ENCODE results near the gene CNTN6. TPM values are rescaled to one million over a fixed set of nuclear protein-coding genes. Genes with fewer than 3 reads are reported as not detected.

Gene CNTN6
- total and polyA plus RNA-seq, 4 donors: 0.01 to 0.05 TPM; not detected in 2

DNA sequence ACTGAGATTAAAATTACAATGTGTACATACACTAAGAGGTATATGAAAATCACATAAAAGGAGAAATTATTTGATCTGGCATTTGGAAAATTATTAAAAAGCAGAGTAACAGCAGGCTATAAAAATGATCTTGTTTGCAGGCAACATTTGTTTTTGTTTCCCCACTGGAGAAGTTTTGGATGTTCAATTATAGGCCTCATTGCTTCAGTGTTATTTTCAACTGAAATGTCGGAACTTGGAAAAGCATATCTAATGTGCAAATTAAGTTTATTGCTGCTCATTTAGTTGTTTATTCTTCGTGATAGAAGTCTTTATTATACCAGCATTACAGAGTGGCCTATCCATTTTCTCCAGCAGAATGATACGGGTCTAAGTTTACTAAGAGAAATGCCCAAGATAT lies 263.3 kb downstream of the CNTN6 start:
- Histone ChIP-seq H3K27me3 (ENCODE audit: control insufficient read depth in 4 of 4, insufficient read depth in 4 of 4, low read length in 3 of 4) (peaks cover 0 to 5% (median 0%) of the 10 kb centered on the region in 4 donors), H3K9ac (ENCODE audit: low read depth in 1 of 2, low read length in 2 of 2) (no peak overlapping the region), H3K27ac (ENCODE audit: low read depth in 1 of 2, low read length in 2 of 2) (no peak overlapping the region), H3K36me3 (ENCODE audit: control insufficient read depth in 4 of 4, insufficient read depth in 3 of 4, low read depth in 1 of 4, low read length in 3 of 4) (no peaks in the 10 kb centered on the region), H3K4me1 (ENCODE audit: control insufficient read depth in 4 of 4, insufficient read depth in 4 of 4, low read length in 3 of 4) (no peaks in the 10 kb centered on the region), H3K4me3 (ENCODE audit: low read depth in 1 of 3, low read length in 3 of 3) (no peak overlapping the region), H3K9me3 (ENCODE audit: control insufficient read depth in 4 of 4, low read length in 3 of 4) (no peaks in the 10 kb centered on the region)
- DNase-seq (ENCODE audit: low spot score): no peak
- WGBS: 50% methylated on average over 3 of the region's 3 CpGs
- TF ChIP-seq, protein P1, sequence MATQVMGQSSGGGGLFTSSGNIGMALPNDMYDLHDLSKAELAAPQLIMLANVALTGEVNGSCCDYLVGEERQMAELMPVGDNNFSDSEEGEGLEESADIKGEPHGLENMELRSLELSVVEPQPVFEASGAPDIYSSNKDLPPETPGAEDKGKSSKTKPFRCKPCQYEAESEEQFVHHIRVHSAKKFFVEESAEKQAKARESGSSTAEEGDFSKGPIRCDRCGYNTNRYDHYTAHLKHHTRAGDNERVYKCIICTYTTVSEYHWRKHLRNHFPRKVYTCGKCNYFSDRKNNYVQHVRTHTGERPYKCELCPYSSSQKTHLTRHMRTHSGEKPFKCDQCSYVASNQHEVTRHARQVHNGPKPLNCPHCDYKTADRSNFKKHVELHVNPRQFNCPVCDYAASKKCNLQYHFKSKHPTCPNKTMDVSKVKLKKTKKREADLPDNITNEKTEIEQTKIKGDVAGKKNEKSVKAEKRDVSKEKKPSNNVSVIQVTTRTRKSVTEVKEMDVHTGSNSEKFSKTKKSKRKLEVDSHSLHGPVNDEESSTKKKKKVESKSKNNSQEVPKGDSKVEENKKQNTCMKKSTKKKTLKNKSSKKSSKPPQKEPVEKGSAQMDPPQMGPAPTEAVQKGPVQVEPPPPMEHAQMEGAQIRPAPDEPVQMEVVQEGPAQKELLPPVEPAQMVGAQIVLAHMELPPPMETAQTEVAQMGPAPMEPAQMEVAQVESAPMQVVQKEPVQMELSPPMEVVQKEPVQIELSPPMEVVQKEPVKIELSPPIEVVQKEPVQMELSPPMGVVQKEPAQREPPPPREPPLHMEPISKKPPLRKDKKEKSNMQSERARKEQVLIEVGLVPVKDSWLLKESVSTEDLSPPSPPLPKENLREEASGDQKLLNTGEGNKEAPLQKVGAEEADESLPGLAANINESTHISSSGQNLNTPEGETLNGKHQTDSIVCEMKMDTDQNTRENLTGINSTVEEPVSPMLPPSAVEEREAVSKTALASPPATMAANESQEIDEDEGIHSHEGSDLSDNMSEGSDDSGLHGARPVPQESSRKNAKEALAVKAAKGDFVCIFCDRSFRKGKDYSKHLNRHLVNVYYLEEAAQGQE (IDR thresholded peaks at IDR 0.05): no peak
- TF ChIP-seq YY1 (IDR thresholded peaks at IDR 0.05) (no peak), JUND (IDR thresholded peaks at IDR 0.05) (no peak), RAD21 (IDR thresholded peaks at IDR 0.05) (no peak), FOXA2 (IDR thresholded peaks at IDR 0.05) (no peak), EGR1 (IDR thresholded peaks at IDR 0.05; ENCODE audit: low read depth in 2 of 2) (no peak), GABPA (IDR thresholded peaks at IDR 0.05 in 1 of 2, conservative IDR thresholded peaks at IDR 0.05 in 1 of 2) (no peak), HNF4G (IDR thresholded peaks at IDR 0.05) (no peak), TAF1 (conservative IDR thresholded peaks at IDR 0.05) (no peak), MAX (IDR thresholded peaks at IDR 0.05) (no peak), SP1 (IDR thresholded peaks at IDR 0.05) (no peak), RXRA (IDR thresholded peaks at IDR 0.05) (no peak), ATF3 (IDR thresholded peaks at IDR 0.05) (no peak), HNF4A (conservative IDR thresholded peaks at IDR 0.05) (no peak)

DNA sequence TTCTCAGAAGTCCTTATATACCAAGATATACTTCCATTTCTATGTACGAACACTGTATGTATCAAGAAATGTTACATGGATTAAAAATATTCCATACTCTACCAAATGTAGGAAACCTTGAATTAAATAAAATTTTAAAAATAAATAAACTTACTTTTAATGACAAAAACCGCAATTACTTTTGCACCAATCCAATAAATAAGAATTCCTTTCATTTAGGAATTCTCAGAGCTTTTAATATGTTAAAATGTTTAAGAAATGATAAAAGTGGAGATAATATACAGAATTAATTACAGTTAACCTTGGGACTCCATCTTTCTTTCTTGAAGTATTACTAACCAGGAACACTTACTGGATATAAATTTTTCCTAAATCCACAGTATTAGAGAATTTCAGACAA lies 272.7 kb downstream of the CNTN6 start:
- TF ChIP-seq JUND (IDR thresholded peaks at IDR 0.05) (no peak), FOXA1 (IDR thresholded peaks at IDR 0.05) (no peak), EGR1 (IDR thresholded peaks at IDR 0.05; ENCODE audit: low read depth in 2 of 2) (no peak), TAF1 (conservative IDR thresholded peaks at IDR 0.05) (no peak), RAD21 (IDR thresholded peaks at IDR 0.05) (no peak), NR2F2 (IDR thresholded peaks at IDR 0.05) (no peak), CTCF (IDR thresholded peaks at IDR 0.05; ENCODE audit: low read depth, low read length, missing input control) (no peak), GABPA (IDR thresholded peaks at IDR 0.05 in 1 of 2, conservative IDR thresholded peaks at IDR 0.05 in 1 of 2) (no peak), SP1 (IDR thresholded peaks at IDR 0.05) (no peak), HNF4G (IDR thresholded peaks at IDR 0.05) (no peak), FOXA2 (IDR thresholded peaks at IDR 0.05) (no peak), HNF4A (conservative IDR thresholded peaks at IDR 0.05) (no peak), ATF3 (IDR thresholded peaks at IDR 0.05) (no peak), RXRA (IDR thresholded peaks at IDR 0.05) (no peak), ZBTB33 (IDR thresholded peaks at IDR 0.05) (no peak), YY1 (IDR thresholded peaks at IDR 0.05) (no peak), MAX (IDR thresholded peaks at IDR 0.05) (no peak)
- TF ChIP-seq, protein P1 (IDR thresholded peaks at IDR 0.05): no peak
- no peak for DNase-seq (ENCODE audit: low spot score)
- 67% methylated on average over 2 of the region's 2 CpGs for WGBS
- H3K4me3 ChIP-seq (ENCODE audit: low read depth in 1 of 3, low read length in 3 of 3): no peak overlapping the region
- no peaks in the 10 kb centered on the region for H3K9me3 ChIP-seq (ENCODE audit: control insufficient read depth in 4 of 4, low read length in 3 of 4)
- H3K4me1 ChIP-seq (ENCODE audit: control insufficient read depth in 4 of 4, insufficient read depth in 4 of 4, low read length in 3 of 4): no peaks in the 10 kb centered on the region
- no peak overlapping the region for H3K9ac ChIP-seq (ENCODE audit: low read depth in 1 of 2, low read length in 2 of 2)
- no peak overlapping the region for H3K27ac ChIP-seq (ENCODE audit: low read depth in 1 of 2, low read length in 2 of 2)
- H3K36me3 ChIP-seq (ENCODE audit: control insufficient read depth in 4 of 4, insufficient read depth in 3 of 4, low read depth in 1 of 4, low read length in 3 of 4): no peaks in the 10 kb centered on the region
- H3K27me3 ChIP-seq (ENCODE audit: control insufficient read depth in 4 of 4, insufficient read depth in 4 of 4, low read length in 3 of 4): no peaks in the 10 kb centered on the region

All from liver (tissue), 9 donors.